Inflammatory macrophage treated with lipopolysaccharide for 4 hours (primary cell): ENCODE measurements around the gene WHRN.

ENCODE experiments used
- DNase-seq: peaks from one replicate; pipeline ENCODE4 v3.0.0-alpha.2; 2020

Gene WHRN

DNA sequence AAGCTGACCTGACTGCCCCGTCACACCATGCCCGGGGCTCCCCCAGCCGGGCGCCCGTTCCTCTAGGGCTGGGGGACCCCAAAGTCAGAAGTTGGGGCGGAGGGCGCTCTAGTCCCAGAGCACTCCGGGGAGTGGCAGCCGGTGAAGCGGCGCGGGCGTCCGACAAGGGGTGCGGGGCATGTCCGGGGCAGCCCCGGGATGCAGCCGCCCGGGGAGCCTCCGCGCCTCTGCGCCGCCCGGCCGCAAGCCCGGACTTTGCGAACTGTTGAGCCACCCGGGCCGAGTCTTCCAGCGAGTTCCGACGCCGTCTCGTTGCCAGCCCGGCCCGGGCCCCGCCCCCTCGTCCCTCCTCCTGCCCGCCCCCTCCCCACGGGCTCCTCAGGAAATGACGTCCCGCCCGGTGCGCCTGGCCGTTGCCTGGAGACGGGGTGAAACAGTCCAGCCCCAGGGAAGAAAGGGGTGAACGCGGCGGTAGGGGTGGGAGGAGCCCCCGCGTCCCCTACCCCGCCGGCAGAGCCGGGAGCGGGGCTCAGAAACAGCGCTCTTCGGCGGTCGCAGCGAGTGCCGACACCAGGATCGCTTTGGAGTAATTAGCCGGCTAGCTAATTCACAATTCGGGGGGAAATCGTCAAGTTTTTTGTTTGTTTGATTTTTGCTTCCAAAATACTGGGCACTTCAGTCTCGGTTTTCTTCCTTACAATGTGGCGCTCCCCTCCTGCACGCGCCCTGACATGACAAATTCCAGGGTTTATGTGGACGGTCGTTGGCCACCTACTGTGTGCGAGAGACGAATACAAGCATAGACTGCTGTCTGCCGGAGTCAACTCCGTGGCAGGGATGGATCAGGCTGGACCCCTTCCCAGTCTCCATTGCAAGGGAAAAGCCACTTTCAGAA, at the start of gene WHRN:
Gene WHRN (minus strand): TSS at position 287 of the 895 bp plus-strand sequence. CDS start 672 bp downstream, outside the sequence.
- DNase-seq, result peak; percentile 74

DNA sequence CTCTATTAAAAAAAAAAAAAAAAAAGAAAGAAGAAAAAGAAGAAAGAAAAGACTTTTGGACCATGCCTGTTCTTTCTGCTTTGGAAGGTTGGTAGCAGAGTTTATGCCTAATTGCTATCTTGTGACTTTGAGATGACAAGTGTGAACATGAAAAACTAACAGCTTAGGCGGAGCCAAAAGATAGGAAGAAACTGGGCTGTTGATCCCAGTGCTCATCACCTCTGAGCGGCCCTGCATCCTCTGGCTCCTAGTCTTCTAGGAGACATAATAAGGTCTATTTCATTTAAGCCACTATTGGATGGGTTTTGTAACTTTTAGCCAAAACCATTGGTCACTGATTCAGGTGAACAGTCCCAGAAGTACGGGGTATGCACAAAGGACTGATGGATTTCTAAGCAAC, 47.9 kb upstream of the WHRN start:
- no peak for DNase-seq

DNA sequence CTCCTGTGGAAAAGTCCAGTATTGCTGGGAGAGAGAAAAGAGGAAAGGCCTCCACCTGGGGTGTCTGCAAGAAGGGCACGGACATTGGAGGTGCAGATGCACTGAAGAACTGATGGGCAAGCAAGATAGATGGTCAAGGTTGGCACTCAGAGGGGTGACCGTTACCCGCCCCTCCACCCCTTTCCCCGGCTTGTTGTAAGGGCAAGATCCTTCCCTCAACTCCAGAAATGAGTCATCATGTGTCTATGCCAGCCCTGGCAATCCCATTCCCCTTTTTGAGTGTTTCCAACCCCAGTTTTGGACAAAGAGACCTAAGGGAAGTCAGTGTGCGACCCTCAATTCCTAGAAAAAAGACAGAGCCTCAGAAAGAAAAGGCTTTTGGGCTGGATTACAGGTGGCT, 47.4 kb upstream of the WHRN start:
- DNase-seq, result no peak

DNA sequence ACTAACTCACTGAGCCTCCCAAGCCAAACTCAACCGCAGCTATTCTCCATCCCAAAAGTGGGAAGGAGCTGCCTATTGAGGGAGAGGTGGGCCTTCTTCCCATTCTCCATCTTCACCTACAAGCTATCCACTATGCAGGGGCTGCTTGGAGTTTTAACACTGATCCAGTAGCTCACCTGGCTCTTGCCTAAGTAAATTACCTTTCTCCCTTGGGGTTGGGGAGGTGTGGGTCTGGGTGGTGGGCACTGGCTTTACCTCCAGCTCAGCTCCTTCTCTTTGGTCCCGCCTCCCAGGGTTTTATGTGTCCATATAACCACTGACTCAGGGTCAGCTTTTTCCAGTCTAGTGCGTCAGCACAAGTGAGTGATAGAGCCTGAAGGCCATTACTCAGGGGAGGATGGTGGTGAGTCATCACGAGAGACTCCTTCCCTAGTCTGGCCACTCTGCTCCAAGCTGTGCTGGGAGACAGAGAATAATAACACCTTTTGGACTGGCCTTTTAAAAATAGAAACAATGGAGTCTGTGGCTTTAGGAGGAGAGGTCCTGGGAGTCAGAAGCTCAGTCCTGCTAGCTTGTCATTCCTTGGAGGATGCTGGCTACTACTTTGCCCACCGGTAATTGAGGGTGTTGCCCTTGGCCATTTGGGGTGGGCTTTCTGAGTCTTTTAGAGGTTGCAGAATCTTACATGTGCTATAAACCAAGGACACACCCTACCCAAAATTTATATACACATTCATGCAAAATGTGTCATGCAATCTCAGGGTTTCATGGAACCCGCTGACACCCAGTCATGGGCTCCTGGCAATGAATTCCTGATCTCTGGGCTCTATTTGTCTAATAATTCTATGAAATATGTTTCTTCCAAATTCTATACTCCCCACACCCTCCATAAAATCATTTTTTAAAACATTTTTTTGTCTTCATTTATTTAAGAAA, 46.7 kb upstream of the WHRN start:
- peak; percentile 98 for DNase-seq

DNA sequence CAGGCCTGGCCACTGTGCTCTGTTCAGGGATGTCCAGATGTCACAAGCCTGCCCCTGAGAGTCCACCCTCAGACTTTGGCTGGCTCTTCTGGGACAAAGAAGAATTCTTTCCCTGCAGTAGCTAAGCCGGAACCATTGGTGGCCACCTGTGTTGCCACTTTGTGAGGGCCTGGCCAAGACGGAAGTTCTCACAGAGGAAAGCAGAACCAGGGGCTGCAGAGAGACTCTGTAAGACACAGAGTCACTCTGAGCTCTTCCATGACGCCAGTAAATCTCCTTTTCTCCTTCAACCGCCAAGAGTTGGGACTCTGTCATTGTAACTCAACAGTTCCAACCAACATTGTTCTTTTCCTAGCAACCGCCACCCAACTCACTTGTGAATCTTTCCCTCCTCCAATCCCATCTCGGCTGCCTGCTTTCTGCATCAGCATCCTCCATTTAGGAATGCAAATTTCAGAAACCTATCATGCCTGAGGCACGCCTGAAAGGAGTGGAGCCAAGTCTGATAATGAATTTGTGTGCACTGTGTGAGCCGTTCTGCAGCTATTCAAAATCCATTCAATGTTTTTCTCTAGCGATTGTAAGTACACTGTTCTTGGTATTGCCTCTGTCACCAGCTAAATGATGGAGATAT, 44.5 kb upstream of the WHRN start:
- peak; percentile 54 for DNase-seq

DNA sequence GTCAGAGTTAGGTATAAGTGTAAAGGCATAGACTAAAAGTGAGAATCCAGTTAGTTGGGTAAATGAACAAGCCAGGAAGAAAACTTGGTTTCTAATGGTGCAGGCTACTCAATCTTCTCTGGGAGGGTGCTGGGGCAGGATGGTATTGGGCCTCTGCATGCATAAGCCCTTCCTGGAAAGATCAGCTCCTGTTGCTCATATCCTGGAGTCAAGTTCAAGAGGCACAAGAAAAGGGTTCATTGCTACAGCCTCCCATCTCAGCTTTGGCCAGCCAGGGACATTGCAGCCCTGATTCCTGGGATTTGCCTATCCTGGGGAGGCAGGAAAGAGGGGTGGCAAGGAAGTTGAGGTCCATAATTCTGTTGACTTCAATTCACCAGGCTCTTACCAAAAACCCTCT, 41.6 kb upstream of the WHRN start:
- DNase-seq, result no peak

DNA sequence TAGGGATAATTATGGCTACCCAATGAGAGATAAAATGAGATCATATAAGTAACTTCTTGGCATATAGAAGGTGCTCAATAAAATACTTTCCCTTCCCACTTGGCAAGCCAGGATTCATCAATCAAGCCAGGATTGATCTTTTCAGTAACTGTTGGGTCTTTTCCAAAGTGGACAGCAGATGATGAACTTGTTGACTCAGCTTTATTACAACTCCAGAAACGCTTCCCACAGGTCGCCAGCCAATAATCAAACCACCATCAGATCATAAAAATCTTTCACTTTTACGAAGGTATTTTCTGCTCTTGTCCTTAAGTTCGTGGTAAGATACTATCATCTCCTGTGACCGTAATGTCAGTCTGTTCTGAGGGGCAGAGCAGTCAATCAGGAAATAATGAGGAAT, 39.8 kb upstream of the WHRN start:
- DNase-seq, result no peak

DNA sequence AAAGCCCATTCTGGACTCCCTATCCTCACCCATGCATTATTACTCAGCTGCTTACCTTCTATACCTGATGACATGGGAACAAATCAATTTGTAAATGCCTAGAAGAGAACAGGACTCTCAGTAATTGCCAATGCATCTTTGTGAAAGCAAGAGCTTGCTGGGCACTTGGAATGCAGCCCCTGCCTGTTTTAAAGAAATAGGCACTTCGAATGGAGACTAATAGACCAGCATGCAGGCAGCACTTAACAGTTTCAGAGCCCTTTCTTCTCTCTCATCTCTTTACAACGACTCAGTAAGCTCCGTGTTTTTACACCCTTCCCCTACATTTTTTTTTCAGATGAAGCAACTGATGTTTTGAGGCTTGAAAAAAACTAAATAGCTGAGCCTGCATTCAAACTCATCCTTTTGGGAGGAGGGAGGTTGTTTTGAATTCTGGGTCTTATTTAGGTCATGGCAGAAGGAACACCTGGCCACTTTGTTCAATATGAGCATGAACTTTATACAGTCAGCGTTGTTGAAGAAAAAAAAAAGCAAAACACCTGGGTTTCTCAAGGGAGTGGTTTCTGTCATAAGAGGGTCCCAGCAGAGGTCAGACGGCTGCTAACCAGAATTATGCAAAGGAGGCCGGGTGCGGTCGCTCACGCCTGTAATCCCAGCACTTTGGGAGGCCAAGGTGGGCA, 34.6 kb upstream of the WHRN start:
- no peak for DNase-seq

DNA sequence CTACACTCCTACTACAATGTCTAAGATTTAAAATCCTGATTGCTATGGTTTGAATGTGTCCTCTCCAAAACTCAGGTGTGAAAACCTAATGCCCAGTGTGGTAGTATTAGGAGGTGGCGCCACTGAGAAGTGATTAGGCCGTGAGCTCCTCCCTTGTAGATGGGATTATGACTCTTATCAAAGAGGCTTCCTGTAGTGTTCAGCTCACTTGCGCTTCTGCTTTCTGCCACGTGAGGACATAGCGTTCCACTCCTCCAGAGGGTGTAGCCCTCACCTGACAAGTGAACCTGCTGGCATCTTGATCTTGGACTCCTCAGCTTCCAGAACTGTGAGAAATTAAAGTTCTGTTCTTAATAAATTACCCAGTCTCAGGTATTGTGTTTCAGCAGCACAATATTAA, 33.0 kb upstream of the WHRN start:
- no peak for DNase-seq

DNA sequence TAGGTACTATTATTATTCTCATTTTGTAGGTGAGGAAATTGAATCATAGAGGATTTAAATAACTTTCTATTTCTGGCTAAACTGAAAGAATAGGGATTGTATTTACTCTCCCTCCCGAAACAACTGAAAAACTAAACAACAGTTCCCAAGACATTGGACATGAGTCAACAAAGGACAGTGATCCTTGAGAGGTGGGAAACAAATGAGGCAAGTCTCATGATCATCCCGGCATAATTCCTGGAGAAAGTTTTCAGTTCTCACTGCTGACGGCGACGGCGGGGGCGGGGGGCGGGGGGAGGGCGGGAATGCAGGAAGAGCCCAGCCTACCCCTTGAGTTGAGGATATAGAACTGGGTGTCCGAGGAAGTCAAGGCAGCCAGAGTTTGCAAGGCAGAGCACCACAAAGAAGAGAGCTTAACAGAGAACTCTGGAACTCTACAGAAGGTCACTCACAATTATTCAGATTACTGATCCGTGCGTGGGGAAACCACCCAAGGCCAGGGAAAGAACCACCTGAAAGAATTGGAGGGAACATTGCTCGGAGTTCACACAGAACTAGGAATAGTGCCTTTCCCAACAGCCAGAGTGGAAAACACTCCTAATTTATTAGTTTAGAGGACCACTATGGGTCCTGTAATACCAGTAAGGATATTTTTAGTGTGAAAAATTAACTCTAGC, 27.4 kb upstream of the WHRN start:
- DNase-seq, result no peak

DNA sequence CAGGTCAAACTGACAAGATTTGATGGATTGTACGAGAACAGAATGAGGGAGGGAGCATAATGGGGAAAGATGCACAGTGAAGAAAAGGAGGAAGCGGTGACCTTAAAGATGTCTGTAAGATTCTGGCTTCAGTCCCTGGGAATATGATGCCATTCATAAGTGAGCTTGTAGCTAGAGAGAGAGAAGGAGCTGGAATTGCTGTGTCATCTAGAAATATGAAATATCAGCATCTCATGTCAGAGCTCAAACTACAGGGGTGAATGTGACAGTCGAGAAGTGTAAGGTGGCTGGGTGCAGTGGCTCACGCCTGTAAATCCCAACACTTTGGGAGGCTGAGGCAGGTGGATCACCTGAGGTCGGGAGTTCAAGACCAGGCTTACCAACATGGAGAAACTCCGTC, 24.0 kb upstream of the WHRN start:
- DNase-seq, result no peak

DNA sequence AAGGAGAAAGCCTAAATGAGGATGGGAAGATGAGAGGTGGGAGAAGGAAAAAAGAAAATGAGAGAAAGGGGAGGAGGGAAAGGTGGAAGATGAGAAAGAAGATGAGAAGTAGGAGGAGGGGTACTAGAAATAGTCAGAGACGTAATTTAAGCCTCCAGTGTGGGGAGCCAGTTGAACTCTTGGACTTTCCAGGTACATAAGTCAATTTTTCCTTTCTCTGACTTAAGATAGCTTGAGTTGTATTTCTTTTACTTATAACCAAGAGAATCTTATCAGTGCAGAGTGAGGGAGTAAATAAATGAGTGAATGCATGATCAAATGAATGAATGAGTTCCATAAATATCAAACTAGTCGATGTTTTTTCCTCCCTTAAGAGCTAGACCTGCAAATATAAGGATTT, 21.5 kb upstream of the WHRN start:
- no peak for DNase-seq

DNA sequence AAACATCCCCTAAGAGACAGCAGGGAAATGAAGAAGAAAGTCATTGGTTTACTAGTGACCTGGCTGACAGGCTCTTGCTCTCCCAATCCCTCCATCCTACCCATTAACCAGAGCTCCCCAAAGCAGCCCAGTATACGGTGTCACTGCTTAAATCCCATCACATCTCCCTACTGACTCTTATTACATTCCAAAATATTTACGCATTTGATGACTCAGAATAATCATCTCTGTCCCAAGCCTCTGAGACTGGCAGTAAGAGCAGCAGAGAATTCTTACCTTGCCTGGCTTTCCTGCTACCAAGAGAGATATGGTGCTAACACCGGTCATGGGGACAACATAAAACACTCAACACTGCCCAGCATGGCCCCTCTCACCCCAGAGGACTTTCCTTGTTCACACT, 20.2 kb upstream of the WHRN start:
- no peak for DNase-seq

DNA sequence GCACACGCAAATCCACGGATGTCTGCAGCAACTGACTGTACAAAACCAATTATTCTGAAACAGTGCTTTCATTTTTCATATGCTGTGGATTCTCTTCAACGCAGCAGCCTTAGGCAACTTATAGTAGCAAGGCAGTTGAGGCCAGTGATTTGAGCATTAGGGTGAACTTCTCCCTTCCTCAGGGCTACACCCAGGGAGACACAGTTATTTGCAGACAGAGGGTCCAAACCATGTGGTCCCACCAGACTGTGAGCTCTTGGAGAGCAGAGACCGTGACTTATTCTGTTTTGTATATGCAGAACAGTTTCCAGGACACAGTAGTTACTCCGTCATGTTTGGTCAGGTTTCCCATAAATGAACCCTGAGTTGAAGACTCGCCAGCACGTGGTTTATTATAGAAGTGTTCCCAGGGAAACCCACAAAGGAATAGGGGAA, 19.0 kb upstream of the WHRN start:
- DNase-seq, result no peak

DNA sequence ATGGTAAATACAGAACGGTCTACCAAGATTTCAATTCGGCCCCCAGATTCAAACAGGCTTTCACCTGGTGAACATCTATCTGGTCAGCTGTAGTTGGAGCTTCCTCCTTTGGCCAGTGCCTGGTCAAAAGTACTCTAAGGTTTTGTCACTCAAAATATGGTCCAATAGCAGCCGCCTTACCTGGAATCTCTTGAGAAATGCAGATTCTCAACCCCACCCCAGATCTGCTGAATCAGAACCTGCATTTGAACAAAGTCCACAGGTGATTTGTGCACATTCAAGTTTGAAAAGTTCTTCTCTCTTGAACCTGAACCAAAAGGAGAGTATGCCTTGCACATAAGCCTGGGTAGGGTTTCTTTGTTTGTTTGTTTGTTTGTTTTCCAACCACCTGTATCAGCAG, 17.6 kb upstream of the WHRN start:
- no peak for DNase-seq

DNA sequence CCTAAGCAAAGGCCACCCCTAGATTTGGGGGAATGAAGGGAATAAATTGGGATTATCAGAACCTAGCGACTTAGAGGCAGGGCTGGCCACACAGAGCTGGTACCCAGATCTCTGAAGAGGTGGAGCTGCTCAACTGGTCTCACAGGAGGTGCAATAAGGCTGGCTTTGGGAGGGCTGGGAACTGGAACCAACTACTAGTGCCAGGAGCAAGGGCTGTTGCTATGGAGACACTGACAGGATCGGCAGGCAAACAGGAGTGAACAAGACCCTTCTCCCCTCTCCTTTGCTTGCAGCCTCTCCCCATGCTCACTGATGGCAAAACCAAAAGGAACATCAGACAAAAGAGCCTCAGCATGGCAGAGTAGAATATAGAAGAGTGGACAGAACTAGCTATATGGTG, 17.0 kb upstream of the WHRN start:
- no peak for DNase-seq

DNA sequence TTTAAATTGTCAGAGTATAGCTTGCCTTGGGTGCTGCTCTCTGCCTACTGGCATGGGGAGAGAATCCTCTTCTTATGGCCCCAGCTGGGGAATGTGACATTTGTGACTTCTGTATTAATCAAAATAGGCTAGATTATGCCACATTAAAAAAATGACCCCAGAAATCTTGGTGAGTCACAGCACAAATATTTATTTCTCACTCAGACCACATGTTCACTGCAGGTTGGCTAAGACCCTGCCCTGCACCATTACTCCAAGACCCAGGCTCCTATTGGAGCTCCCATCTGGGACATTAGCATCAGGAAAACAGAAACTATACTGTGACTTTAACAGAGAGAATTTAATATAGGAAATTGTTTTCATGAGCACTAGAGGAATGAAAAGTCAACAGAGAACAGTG, 16.6 kb upstream of the WHRN start:
- no peak for DNase-seq

DNA sequence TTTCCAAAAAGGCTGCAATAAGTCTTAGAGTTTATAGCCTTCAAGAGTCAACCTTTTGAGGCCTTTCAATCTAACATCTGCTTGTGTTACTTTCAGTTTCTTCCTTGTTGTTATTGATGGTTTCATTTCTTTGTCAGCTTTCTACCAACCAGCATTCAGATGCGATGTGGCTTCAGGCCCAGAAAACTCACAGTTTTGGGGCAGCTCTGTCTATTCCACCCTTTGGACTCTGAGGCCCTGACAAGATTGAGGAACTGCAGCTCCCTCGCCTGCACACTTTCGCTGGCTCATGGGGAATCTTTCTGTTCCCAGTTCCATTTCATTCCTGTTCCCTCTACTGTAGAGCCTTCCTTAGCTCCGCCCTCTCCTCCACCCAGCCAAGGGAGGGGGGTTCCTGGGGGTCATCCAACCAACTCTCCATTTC, 13.3 kb upstream of the WHRN start:
- peak; percentile 51 for DNase-seq

DNA sequence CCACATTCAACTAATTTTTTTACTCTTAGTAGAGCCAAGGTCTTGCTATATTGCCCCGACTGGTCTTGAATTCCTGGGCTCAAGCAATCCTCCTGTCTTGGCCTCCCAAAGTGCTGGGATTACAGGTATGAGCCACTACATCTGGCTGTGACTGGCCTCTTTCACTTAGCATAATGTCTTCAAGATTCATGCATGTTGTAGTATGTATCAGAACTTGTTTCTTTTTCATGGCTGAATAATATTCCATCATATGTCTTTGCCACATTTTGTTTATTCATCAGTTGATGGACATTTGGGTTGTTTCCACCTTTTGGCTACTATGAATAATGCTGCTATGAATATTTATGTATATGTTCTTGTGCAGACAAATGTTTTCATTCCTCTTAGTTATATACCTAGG, 12.8 kb upstream of the WHRN start:
- DNase-seq, result no peak

DNA sequence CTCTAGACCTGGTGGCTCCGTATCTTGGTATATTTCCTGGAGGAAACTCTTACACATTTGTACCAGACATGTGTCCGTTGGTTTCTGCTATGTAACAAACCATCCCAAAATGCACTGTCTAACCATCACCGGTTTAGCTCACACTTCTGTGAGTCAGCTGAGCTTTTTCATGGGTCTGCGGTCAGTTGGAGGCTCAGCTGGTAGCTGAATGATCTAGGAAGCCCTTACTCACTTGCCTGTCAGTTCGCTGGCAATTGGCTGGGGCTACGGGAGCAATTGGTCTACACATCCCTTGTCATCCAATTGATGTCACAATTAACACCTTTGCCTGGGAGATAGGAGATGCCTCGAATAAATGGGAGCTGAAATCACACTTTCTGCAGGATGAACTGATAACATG, 11.6 kb upstream of the WHRN start:
- peak; percentile 14 for DNase-seq

DNA sequence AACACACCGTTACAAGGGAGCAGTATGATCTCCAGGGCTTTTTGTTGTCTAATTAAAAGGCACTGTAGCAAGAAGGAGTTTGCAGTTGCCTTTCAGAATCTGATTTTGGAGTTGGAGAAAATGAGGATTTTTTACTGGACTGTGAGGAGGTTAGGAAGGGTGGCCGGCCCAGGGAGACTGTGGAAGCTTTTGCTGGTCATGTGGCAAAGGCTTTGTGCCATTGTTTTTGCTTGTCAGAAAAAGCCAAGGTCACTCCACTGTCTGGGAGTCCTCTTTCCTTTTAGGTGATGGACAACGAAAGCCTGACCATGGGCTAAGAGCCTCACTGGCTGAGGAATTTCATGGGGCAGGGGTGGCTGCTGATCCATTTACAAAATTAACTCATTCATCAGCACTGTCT, 10.3 kb upstream of the WHRN start:
- DNase-seq, result no peak

DNA sequence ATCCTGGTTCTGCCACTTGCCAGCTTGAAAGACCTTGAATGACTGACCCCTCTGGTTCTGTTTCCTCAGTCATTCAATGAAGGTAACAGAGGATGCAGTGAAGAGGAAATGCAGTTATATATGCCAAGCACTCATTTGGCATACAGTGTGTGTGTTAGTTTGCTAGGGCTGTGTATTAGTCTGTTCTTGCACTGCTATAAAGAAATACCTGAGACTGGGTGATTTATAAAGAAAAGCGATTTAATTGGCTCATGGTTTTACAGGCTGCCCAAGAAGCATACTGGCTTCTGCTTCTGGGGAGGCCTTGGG, 8.6 kb upstream of the WHRN start:
- DNase-seq, result no peak
